ENCODE measurements around the gene PGLYRP2. TPM values are rescaled to one million over a fixed set of nuclear protein-coding genes. Genes with fewer than 3 reads are reported as not detected.

The PGLYRP2 gene
- total RNA-seq, 1 donor from 2014 or later = not detected

GRCh38 chr19:15425321-15425950 is 53.9 kb downstream of the PGLYRP2 start:
- peaks cover 18% of the 10 kb centered on the region for H3K79me2 ChIP-seq (ENCODE audit: low read depth)
- no peaks in the 10 kb centered on the region for H3K27me3 ChIP-seq
- H3K9me3 ChIP-seq (ENCODE audit: low read depth) = no peaks in the 10 kb centered on the region
- Mint-ChIP-seq H3K4me3 (no peak overlapping the region), H3K27ac (no peak overlapping the region), H3K9me3 (peaks cover 6% of the 10 kb centered on the region), H3K4me1 (peaks cover 4% of the 10 kb centered on the region), H3K27me3 (ENCODE audit: insufficient read depth, low read depth) (peaks cover 4% of the 10 kb centered on the region), H3K36me3 (peaks cover 29% of the 10 kb centered on the region)
- no peak overlapping the region for H2AFZ ChIP-seq (replicated peaks)
- no peak overlapping the region for H3K27ac ChIP-seq
- peaks cover 5% of the 10 kb centered on the region for H3K36me3 ChIP-seq
- H3K9ac ChIP-seq = no peak overlapping the region
- no peak for TF ChIP-seq CTCF (IDR thresholded peaks at IDR 0.05)
- TF ChIP-seq EZH2phosphoT487 (IDR thresholded peaks at IDR 0.05) = no peak
- no peak for TF ChIP-seq EZH2 (IDR thresholded peaks at IDR 0.05)
- H4K20me1 ChIP-seq (ENCODE audit: low read depth) = peaks cover 14% of the 10 kb centered on the region
- H3K4me3 ChIP-seq = no peak overlapping the region
- no peaks in the 10 kb centered on the region for H3F3A ChIP-seq (ENCODE audit: low read depth)
- no peaks in the 10 kb centered on the region for H3K4me1 ChIP-seq
- DNase-seq (ENCODE audit: low spot score) = no peak
- H3K4me2 ChIP-seq = no peak overlapping the region

- H3K27me3 ChIP-seq = no peaks in the 10 kb centered on the region
- H3K79me2 ChIP-seq (ENCODE audit: low read depth) = peaks cover 12% of the 10 kb centered on the region
- Mint-ChIP-seq H3K4me1 (no peaks in the 10 kb centered on the region), H3K36me3 (peaks cover 28% of the 10 kb centered on the region), H3K27me3 (ENCODE audit: insufficient read depth, low read depth) (peaks cover 4% of the 10 kb centered on the region), H3K9me3 (peaks cover 6% of the 10 kb centered on the region), H3K27ac (no peak overlapping the region), H3K4me3 (no peak overlapping the region)
- H3K4me1 ChIP-seq = no peaks in the 10 kb centered on the region
- H3K4me2 ChIP-seq = no peak overlapping the region
- H3K9ac ChIP-seq = no peak overlapping the region
- peaks cover 10% of the 10 kb centered on the region for H4K20me1 ChIP-seq (ENCODE audit: low read depth)
- TF ChIP-seq EZH2phosphoT487 (IDR thresholded peaks at IDR 0.05) = no peak
- no peak for TF ChIP-seq EZH2 (IDR thresholded peaks at IDR 0.05)
- no peak for TF ChIP-seq CTCF (IDR thresholded peaks at IDR 0.05)
- DNase-seq (ENCODE audit: low spot score) = no peak
- peaks cover 3% of the 10 kb centered on the region for H3F3A ChIP-seq (ENCODE audit: low read depth)
- no peak overlapping the region for H3K27ac ChIP-seq
- H3K9me3 ChIP-seq (ENCODE audit: low read depth) = no peaks in the 10 kb centered on the region
- H3K36me3 ChIP-seq = peaks cover 5% of the 10 kb centered on the region
- H2AFZ ChIP-seq (replicated peaks) = no peak overlapping the region
- H3K4me3 ChIP-seq = no peak overlapping the region
Observed at GRCh38 chr19:15424692-15425272, 54.5 kb downstream of the PGLYRP2 start.

GRCh38 chr19:15424121-15424520 is 55.2 kb downstream of the PGLYRP2 start:
- Histone ChIP-seq H3K9me3 (ENCODE audit: low read depth) (no peaks in the 10 kb centered on the region), H3F3A (ENCODE audit: low read depth) (peaks cover 8% of the 10 kb centered on the region), H3K27me3 (no peaks in the 10 kb centered on the region), H3K79me2 (ENCODE audit: low read depth) (peaks cover 5% of the 10 kb centered on the region), H3K4me2 (no peak overlapping the region), H2AFZ (replicated peaks) (no peak overlapping the region), H3K9ac (no peak overlapping the region), H3K36me3 (peaks cover 5% of the 10 kb centered on the region), H3K4me3 (no peak overlapping the region), H3K27ac (no peak overlapping the region), H3K4me1 (no peaks in the 10 kb centered on the region), H4K20me1 (ENCODE audit: low read depth) (peaks cover 4% of the 10 kb centered on the region)
- Mint-ChIP-seq H3K27me3 (ENCODE audit: insufficient read depth, low read depth) (peaks cover 4% of the 10 kb centered on the region), H3K36me3 (peaks cover 28% of the 10 kb centered on the region), H3K4me3 (no peak overlapping the region), H3K9me3 (peaks cover 6% of the 10 kb centered on the region), H3K27ac (no peak overlapping the region), H3K4me1 (no peaks in the 10 kb centered on the region)
- DNase-seq (ENCODE audit: low spot score) = no peak
- TF ChIP-seq CTCF (IDR thresholded peaks at IDR 0.05) (no peak), EZH2 (IDR thresholded peaks at IDR 0.05) (no peak), EZH2phosphoT487 (IDR thresholded peaks at IDR 0.05) (no peak)

Data from neural progenitor cell (in vitro differentiated cells).